ENCODE data around the gene SBSN. TPM values are rescaled to one million over a fixed set of nuclear protein-coding genes. Genes with fewer than 3 reads are reported as not detected.

Gene SBSN
- total RNA-seq, 1 donor from 2014 or later: 0.18 TPM

DNA sequence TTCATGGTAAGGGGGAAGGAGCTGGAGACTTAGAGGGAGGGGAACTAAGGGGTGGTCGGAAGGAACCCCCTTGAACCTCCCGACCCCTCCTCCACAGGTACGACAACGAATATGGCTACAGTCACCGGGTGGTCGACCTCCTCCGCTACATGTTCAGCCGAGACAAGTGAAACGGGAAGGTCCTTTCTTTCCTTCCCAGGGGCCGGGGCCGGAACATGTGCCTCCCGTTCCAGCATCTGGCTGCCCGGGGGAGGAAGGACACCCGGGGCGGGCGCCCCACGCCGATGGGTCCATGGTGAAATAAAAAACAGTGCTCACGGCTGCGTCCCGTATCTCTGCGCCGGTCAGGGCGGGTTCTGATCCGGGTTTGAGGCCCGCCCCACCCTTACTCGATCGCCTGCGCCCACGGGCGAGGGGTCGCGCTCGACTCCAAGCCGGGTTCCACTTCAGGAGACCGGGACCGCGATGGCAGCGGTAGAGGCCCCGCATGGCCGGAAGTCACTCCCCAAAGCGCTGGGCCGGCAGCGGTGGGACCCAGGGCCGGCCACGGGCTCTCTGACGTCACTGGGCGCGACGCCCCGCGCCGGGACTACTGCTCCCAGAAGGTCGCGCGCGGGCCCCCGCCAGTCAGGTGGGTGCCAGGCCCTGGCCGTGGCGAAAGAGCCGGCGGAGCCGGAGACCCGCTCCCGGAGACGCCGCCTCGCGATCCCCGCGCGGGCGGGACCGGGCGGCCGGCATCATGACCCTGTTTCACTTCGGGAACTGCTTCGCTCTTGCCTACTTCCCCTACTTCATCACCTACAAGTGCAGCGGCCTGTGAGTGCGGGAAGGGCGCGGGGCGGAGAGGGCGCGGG lies 17.1 kb upstream of the SBSN start, which contains the start of gene TMEM147:
TMEM147 (plus strand) TSS at position 626 of the 854 bp plus-strand sequence; CDS start at position 740, 114 bp downstream.
- H3K27ac Mint-ChIP-seq (ENCODE audit: unreplicated experiment): peak within 1 kb of the TSS; percentile 65
- no peaks in the 10 kb centered on the region for H3K9me3 Mint-ChIP-seq (ENCODE audit: unreplicated experiment)
- H3K27me3 Mint-ChIP-seq (ENCODE audit: unreplicated experiment): peaks cover 12% of the 10 kb centered on the region
- peak; percentile 84 for DNase-seq (ENCODE audit: low spot score)
- H3K4me3 Mint-ChIP-seq (ENCODE audit: unreplicated experiment): peak within 1 kb of the TSS; percentile 93
- peaks cover 13% of the 10 kb centered on the region for H3K4me1 Mint-ChIP-seq (ENCODE audit: unreplicated experiment)
- H3K36me3 Mint-ChIP-seq (ENCODE audit: low read depth, unreplicated experiment): peaks cover 7% of the 10 kb centered on the region
- TF ChIP-seq, protein P1, sequence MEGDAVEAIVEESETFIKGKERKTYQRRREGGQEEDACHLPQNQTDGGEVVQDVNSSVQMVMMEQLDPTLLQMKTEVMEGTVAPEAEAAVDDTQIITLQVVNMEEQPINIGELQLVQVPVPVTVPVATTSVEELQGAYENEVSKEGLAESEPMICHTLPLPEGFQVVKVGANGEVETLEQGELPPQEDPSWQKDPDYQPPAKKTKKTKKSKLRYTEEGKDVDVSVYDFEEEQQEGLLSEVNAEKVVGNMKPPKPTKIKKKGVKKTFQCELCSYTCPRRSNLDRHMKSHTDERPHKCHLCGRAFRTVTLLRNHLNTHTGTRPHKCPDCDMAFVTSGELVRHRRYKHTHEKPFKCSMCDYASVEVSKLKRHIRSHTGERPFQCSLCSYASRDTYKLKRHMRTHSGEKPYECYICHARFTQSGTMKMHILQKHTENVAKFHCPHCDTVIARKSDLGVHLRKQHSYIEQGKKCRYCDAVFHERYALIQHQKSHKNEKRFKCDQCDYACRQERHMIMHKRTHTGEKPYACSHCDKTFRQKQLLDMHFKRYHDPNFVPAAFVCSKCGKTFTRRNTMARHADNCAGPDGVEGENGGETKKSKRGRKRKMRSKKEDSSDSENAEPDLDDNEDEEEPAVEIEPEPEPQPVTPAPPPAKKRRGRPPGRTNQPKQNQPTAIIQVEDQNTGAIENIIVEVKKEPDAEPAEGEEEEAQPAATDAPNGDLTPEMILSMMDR (IDR thresholded peaks at IDR 0.05; ENCODE audit: unreplicated experiment): no peak

DNA sequence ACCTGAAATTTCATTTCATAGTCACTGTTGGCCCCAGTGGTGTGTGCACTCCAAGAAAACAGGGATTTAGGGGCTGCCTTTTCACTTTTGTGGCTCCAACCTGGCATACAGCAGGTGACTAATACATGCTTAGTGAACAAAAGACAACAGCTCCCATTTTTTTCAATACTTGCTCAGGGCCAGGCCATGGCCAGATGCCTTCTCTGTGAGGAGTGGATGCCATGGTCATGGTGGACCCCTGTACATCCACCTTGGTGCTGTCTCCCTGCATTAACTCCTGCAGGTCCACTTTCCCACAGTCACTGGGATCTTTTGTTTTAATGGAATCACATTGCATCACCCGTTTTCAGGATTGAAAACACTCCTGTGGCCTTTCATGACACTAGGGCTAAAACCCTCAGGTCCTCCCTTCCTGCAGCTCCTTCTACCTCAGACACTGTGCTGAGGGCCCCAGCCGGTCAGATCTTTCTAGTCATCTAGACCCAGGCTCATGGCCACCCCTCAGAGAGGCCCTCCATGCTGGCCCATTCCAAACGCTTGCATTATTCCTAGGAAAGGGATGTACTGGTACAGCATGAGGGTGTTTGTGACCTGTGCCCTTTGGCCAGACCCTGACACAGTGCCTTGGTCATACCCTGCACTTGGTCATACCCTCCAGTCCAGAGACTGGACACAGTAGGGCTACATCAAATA lies 16.1 kb upstream of the SBSN start:
- Mint-ChIP-seq H3K27me3 (ENCODE audit: unreplicated experiment) (peaks cover 12% of the 10 kb centered on the region), H3K27ac (ENCODE audit: unreplicated experiment) (no peak overlapping the region), H3K4me3 (ENCODE audit: unreplicated experiment) (peak overlapping the region; percentile 92), H3K4me1 (ENCODE audit: unreplicated experiment) (peaks cover 13% of the 10 kb centered on the region), H3K9me3 (ENCODE audit: unreplicated experiment) (no peaks in the 10 kb centered on the region), H3K36me3 (ENCODE audit: low read depth, unreplicated experiment) (peaks cover 11% of the 10 kb centered on the region)
- TF ChIP-seq, protein P1 (IDR thresholded peaks at IDR 0.05; ENCODE audit: unreplicated experiment): no peak
- DNase-seq (ENCODE audit: low spot score): no peak

DNA sequence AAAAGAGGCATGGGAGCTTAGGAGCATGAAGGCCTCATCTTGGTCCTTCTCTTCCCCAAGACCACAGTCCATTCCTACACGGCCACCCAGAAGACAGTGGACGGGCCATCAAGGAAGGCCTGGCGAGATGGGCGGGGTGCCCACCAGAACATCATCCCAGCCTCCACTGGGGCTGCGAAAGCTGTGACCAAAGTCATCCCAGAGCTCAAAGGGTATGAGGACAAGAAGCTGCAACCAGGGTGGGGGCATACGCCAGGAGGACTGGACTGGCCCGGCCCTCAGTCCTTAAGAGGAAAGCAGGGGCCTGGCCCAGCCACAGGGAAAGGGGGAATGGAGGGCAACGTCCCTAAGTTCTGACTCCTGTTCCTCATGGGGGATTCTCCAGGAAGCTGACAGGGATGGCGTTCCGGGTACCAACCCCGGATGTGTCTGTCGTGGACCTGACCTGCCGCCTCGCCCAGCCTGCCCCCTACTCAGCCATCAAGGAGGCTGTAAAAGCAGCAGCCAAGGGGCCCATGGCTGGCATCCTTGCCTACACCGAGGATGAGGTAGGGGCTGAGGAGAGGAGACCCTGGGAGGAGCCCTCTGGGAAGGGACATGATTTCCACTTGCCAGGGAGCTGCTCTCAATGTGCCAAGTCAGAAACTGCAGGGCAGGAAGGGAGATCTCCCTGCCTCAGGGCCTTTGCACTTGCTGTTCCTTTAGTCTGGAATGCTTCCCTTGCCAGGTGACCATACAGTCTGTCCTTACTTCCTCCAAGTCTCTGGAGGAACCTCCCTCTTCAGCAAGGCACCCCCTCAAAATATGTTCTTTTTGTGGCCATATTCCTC lies 15.4 kb upstream of the SBSN start:
- Mint-ChIP-seq H3K27ac (ENCODE audit: unreplicated experiment) (no peak overlapping the region), H3K4me1 (ENCODE audit: unreplicated experiment) (peaks cover 13% of the 10 kb centered on the region), H3K27me3 (ENCODE audit: unreplicated experiment) (peaks cover 9% of the 10 kb centered on the region), H3K4me3 (ENCODE audit: unreplicated experiment) (peak overlapping the region; percentile 92), H3K36me3 (ENCODE audit: low read depth, unreplicated experiment) (peaks cover 11% of the 10 kb centered on the region), H3K9me3 (ENCODE audit: unreplicated experiment) (no peaks in the 10 kb centered on the region)
- TF ChIP-seq, protein P1 (IDR thresholded peaks at IDR 0.05; ENCODE audit: unreplicated experiment): no peak
- no peak for DNase-seq (ENCODE audit: low spot score)

DNA sequence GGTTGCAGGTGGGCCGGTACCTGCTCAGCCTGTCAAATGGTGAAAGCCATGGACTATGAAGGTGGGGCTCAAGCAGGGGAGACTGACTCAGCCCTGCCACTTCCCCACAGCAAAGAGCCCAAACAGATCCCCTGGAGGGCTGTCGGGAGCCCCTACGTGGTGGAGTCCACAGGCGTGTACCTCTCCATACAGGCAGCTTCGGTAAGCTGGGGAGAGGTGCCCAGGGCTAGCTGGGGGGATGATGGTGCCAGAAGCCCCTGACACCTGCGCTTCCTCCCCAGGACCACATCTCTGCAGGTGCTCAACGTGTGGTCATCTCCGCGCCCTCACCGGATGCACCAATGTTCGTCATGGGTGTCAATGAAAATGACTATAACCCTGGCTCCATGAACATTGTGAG lies 14.1 kb upstream of the SBSN start:
- peaks cover 13% of the 10 kb centered on the region for H3K4me1 Mint-ChIP-seq (ENCODE audit: unreplicated experiment)
- no peak overlapping the region for H3K27ac Mint-ChIP-seq (ENCODE audit: unreplicated experiment)
- H3K27me3 Mint-ChIP-seq (ENCODE audit: unreplicated experiment): peaks cover 9% of the 10 kb centered on the region
- H3K4me3 Mint-ChIP-seq (ENCODE audit: unreplicated experiment): no peak overlapping the region
- peaks cover 11% of the 10 kb centered on the region for H3K36me3 Mint-ChIP-seq (ENCODE audit: low read depth, unreplicated experiment)
- no peaks in the 10 kb centered on the region for H3K9me3 Mint-ChIP-seq (ENCODE audit: unreplicated experiment)
- DNase-seq (ENCODE audit: low spot score): no peak
- TF ChIP-seq, protein P1 (IDR thresholded peaks at IDR 0.05; ENCODE audit: unreplicated experiment): no peak

Measured in endothelial cell (in vitro differentiated cells).